ENCODE data around the gene STAP1.

STAP1 gene

GRCh38 chr4:67554096-67554495 lies 4.4 kb upstream of the STAP1 start:
- TF ChIP-seq CTCF (IDR thresholded peaks at IDR 0.05; ENCODE audit: extremely low read depth, insufficient read depth, missing control alignments), result no peak
- DNase-seq (ENCODE audit: low spot score), result no peak
- in situ Hi-C loops (cut with MboI; ENCODE audit: low pct_unique_long_range_greater_than_20kb, low sequenced_read_pairs, unreplicated experiment), result no loop called here

GRCh38 chr4:67555447-67555846 lies 3.1 kb upstream of the STAP1 start:
- TF ChIP-seq CTCF (IDR thresholded peaks at IDR 0.05; ENCODE audit: extremely low read depth, insufficient read depth, missing control alignments), result no peak
- in situ Hi-C loops (cut with MboI; ENCODE audit: low pct_unique_long_range_greater_than_20kb, low sequenced_read_pairs, unreplicated experiment), result no loop called here

GRCh38 chr4:67556436-67556835 lies 2.1 kb upstream of the STAP1 start:
- in situ Hi-C loops (cut with MboI; ENCODE audit: low pct_unique_long_range_greater_than_20kb, low sequenced_read_pairs, unreplicated experiment), result no loop called here
- TF ChIP-seq CTCF (IDR thresholded peaks at IDR 0.05; ENCODE audit: extremely low read depth, insufficient read depth, missing control alignments), result no peak
- no peak for DNase-seq (ENCODE audit: low spot score)

More at GRCh38 chr4:67555447-67555846, 3.1 kb upstream of the STAP1 start:
- DNase-seq (ENCODE audit: low spot score), result no peak

- in situ Hi-C loops (cut with MboI; ENCODE audit: low pct_unique_long_range_greater_than_20kb, low sequenced_read_pairs, unreplicated experiment), result no loop called here
- TF ChIP-seq CTCF (IDR thresholded peaks at IDR 0.05; ENCODE audit: extremely low read depth, insufficient read depth, missing control alignments), result no peak
- DNase-seq (ENCODE audit: low spot score), result no peak
These were observed 6.8 kb downstream of the STAP1 start for GRCh38 chr4:67565284-67565683.

GRCh38 chr4:67566335-67566734 lies 7.8 kb downstream of the STAP1 start:
- in situ Hi-C loops (cut with MboI; ENCODE audit: low pct_unique_long_range_greater_than_20kb, low sequenced_read_pairs, unreplicated experiment), result no loop called here
- DNase-seq (ENCODE audit: low spot score), result no peak
- no peak for TF ChIP-seq CTCF (IDR thresholded peaks at IDR 0.05; ENCODE audit: extremely low read depth, insufficient read depth, missing control alignments)

GRCh38 chr4:67568820-67569219 lies 10.3 kb downstream of the STAP1 start:
- DNase-seq (ENCODE audit: low spot score), result no peak
- in situ Hi-C loops (cut with MboI; ENCODE audit: low pct_unique_long_range_greater_than_20kb, low sequenced_read_pairs, unreplicated experiment), result no loop called here
- TF ChIP-seq CTCF (IDR thresholded peaks at IDR 0.05; ENCODE audit: extremely low read depth, insufficient read depth, missing control alignments), result no peak

GRCh38 chr4:67570537-67570936 lies 12.0 kb downstream of the STAP1 start:
- TF ChIP-seq CTCF (IDR thresholded peaks at IDR 0.05; ENCODE audit: extremely low read depth, insufficient read depth, missing control alignments), result no peak
- in situ Hi-C loops (cut with MboI; ENCODE audit: low pct_unique_long_range_greater_than_20kb, low sequenced_read_pairs, unreplicated experiment), result no loop called here
- DNase-seq (ENCODE audit: low spot score), result no peak

Data from GM13977 (cell line).